Measurements from ENCODE around the gene PHACTR2. TPM values are rescaled to one million over a fixed set of nuclear protein-coding genes. Genes with fewer than 3 reads are reported as not detected.

PHACTR2 gene
- total and polyA plus RNA-seq, 10 of the 15 experiments (the other 5 are each of a cell fraction or from before 2014, with no cell fraction given), result 1.4 to 19.1 (median 5.3) TPM

- TF ChIP-seq SRF (IDR thresholded peaks at IDR 0.05; ENCODE audit: low read depth in 2 of 2, low read length in 2 of 2), result no peak
- TF ChIP-seq E4F1 (IDR thresholded peaks at IDR 0.05; ENCODE audit: borderline replicate concordance, partially characterized antibody), result no peak
- no peak for TF ChIP-seq HSF1 (IDR thresholded peaks at IDR 0.05; ENCODE audit: low read depth, low read length)
- no peak for TF ChIP-seq RELB (IDR thresholded peaks at IDR 0.05; ENCODE audit: low read depth)
- TF ChIP-seq PAX8 (IDR thresholded peaks at IDR 0.05), result no peak
- no peak for TF ChIP-seq ZNF274 (IDR thresholded peaks at IDR 0.05; ENCODE audit: insufficient read depth, insufficient read length)
- no peak for TF ChIP-seq NFIC (IDR thresholded peaks at IDR 0.05; ENCODE audit: low read depth, low read length)
- no peak for TF ChIP-seq E2F8 (IDR thresholded peaks at IDR 0.05; ENCODE audit: low read depth, partially characterized antibody)
- TF ChIP-seq TBL1XR1 (IDR thresholded peaks at IDR 0.05; ENCODE audit: low read depth, low read length), result no peak
- no peak for TF ChIP-seq TCF12 (IDR thresholded peaks at IDR 0.05; ENCODE audit: low read depth, low read length)
- no peak for TF ChIP-seq PAX5 (IDR thresholded peaks at IDR 0.05; ENCODE audit: borderline replicate concordance, low read depth, low read length)
- TF ChIP-seq SIN3A (IDR thresholded peaks at IDR 0.05; ENCODE audit: low read depth, low read length), result no peak
- TF ChIP-seq NRF1 (conservative IDR thresholded peaks at IDR 0.05; ENCODE audit: low read depth, low read length), result no peak
- no peak for TF ChIP-seq MTA3 (IDR thresholded peaks at IDR 0.05; ENCODE audit: borderline replicate concordance, low read length)
- no peak for TF ChIP-seq CHD1 (IDR thresholded peaks at IDR 0.05; ENCODE audit: low read depth, low read length)
- no peak for TF ChIP-seq GABPA (IDR thresholded peaks at IDR 0.05; ENCODE audit: low read depth)
- TF ChIP-seq ESRRA (IDR thresholded peaks at IDR 0.05; ENCODE audit: low read length), result no peak
- CTCF ChIA-PET, result no interaction called here
These were observed 21.7 kb downstream of the PHACTR2 start for GRCh38 chr6:143699430-143699825.

More at GRCh38 chr6:143699430-143699825, 21.7 kb downstream of the PHACTR2 start:
- H3K79me2 ChIP-seq (ENCODE audit: control insufficient read depth, insufficient read depth, low read length), result no peaks in the 10 kb centered on the region
- H4K20me1 ChIP-seq (ENCODE audit: control insufficient read depth, insufficient read depth), result no peaks in the 10 kb centered on the region
- DNase-seq (ENCODE audit: low read depth, low spot score) (no peak), FAIRE-seq (no peak), ATAC-seq (no peak)
- peaks cover 6% of the 10 kb centered on the region; the same call in 1 of the 2 replicates for H3K4me1 ChIP-seq (ENCODE audit: control insufficient read depth, insufficient read depth, low read length)
- no TSS peak for BruUV-seq (replicated peaks)
- H3K9me3 ChIP-seq (replicated peaks; ENCODE audit: control insufficient read depth, insufficient read depth, low read length), result no peaks in the 10 kb centered on the region
- no peak overlapping the region for H2AFZ ChIP-seq (ENCODE audit: control insufficient read depth, low read depth, low read length)
- no peak overlapping the region for H3K9ac ChIP-seq (ENCODE audit: control insufficient read depth, insufficient read depth, low read length)
- SMC1A ChIA-PET (ENCODE audit: uncharacterized antibody, unreplicated experiment), result no interaction called here
- no peak overlapping the region for H3K27ac ChIP-seq (ENCODE audit: control insufficient read depth, insufficient read depth)
- 66% methylated on average over 3 of the region's 3 CpGs for WGBS (ENCODE audit: insufficient coverage, insufficient replicate concordance, low lambda C conversion rate, missing lambda C conversion rate)
- in situ Hi-C loops (cut with MboI) (no loop called here), intact Hi-C loops (cut with micrococcal nuclease; ENCODE audit: unreplicated experiment) (no loop called here)
- H3K4me2 ChIP-seq (ENCODE audit: control insufficient read depth, insufficient read depth), result no peak overlapping the region
- POLR2A ChIA-PET, result no interaction called here
- no peaks in the 10 kb centered on the region for H3K36me3 ChIP-seq (ENCODE audit: control insufficient read depth in 2 of 2, insufficient read depth in 2 of 2, low read length in 1 of 2)
- H3K4me3 ChIP-seq, result no peak overlapping the region
- RAD21 ChIA-PET (ENCODE audit: unreplicated experiment), result no interaction called here
- no peaks in the 10 kb centered on the region; a peak in 1 of 4 replicates for H3K27me3 ChIP-seq (replicated peaks in 1 of 2; ENCODE audit: control insufficient read depth in 2 of 2, insufficient read depth in 2 of 2, low read length in 1 of 2)
